AG10803 (cell line): ENCODE data around the gene RPL3.
A peak's percentile ranks its signal among the peaks of the same experiment; 100 is the strongest.

ENCODE experiments used
- DNase-seq: peaks from one replicate; pipeline ENCODE4 v3.0.0; 2010; ENCODE audit warnings: low read depth
- H3K4me3 ChIP-seq: 2 replicates; pipeline ENCODE4 v1.5.1; 2011; ENCODE audit warnings: mild to moderate bottlenecking, low read length, control low read depth
- CTCF ChIP-seq: conservative IDR thresholded peaks from 2 replicates; pipeline ENCODE4 v1.5.1; 2011; ENCODE audit warnings: mild to moderate bottlenecking, low read length, control low read depth, inconsistent platforms

Gene RPL3

GRCh38 chr22:39351689-39352214, 32.3 kb upstream of the RPL3 start:
- no peak for DNase-seq
- TF ChIP-seq CTCF = no peak
- no peak overlapping the region for H3K4me3 ChIP-seq

GRCh38 chr22:39350757-39351688, 31.6 kb upstream of the RPL3 start:
- no peak for DNase-seq
- TF ChIP-seq CTCF = no peak
- peak overlapping the region; percentile 66 for H3K4me3 ChIP-seq

GRCh38 chr22:39349967-39350726, 30.7 kb upstream of the RPL3 start, which contains the start of gene SYNGR1:
SYNGR1 (plus strand) TSS chr22:39349991; CDS start chr22:39350011, 20 bp downstream.
- TF ChIP-seq CTCF = no peak
- no peak for DNase-seq
- H3K4me3 ChIP-seq = peak within 1 kb of the TSS; percentile 67

GRCh38 chr22:39349506-39349966, 30.1 kb upstream of the RPL3 start:
- H3K4me3 ChIP-seq = peak overlapping the region; percentile 67
- no peak for DNase-seq
- TF ChIP-seq CTCF = no peak

- DNase-seq = no peak
- TF ChIP-seq CTCF = no peak
- H3K4me3 ChIP-seq = peak overlapping the region; percentile 67
Measured at GRCh38 chr22:39348909-39349505, 29.6 kb upstream of the RPL3 start.

GRCh38 chr22:39345231-39345630, 25.8 kb upstream of the RPL3 start:
- no peak for TF ChIP-seq CTCF
- no peak for DNase-seq
- H3K4me3 ChIP-seq = no peak overlapping the region
